Liver (tissue), 9 donors: ENCODE data around the gene OGFOD1. TPM values are rescaled to one million over a fixed set of nuclear protein-coding genes. Genes with fewer than 3 reads are reported as not detected.

Experiments
- DNase-seq: peaks from one replicate; pipeline ENCODE4 v3.0.0-alpha.2; 2017; ENCODE audit warnings: low spot score
- H3K27ac ChIP-seq, 2 donors: one replicate each; pipeline ENCODE4 v1.7.0; 2013; ENCODE audit warnings: inconsistent platforms in 2 of 2, low read length in 2 of 2, control low read depth in 1 of 2, low read depth in 1 of 2, mild to moderate bottlenecking in 1 of 2
- H3K27me3 ChIP-seq, 4 donors: one replicate each; pipeline versions ENCODE4 v1.6.1 to v1.7.0; 2013; ENCODE audit warnings: low read length in 3 of 4, inconsistent platforms in 1 of 4, mild to moderate bottlenecking in 1 of 4, moderate library complexity in 1 of 4; ENCODE audit not compliant: control insufficient read depth in 4 of 4, insufficient read depth in 4 of 4
- H3K36me3 ChIP-seq, 4 donors: one replicate each; pipeline versions ENCODE4 v1.6.1 to v1.7.0; 2013; ENCODE audit warnings: low read length in 3 of 4, mild to moderate bottlenecking in 3 of 4, low read depth in 1 of 4, moderate library complexity in 1 of 4; ENCODE audit not compliant: control insufficient read depth in 4 of 4, insufficient read depth in 3 of 4
- H3K4me1 ChIP-seq, 4 donors: one replicate each; pipeline versions ENCODE4 v1.6.1 to v1.7.0; 2013; ENCODE audit warnings: low read length in 3 of 4, mild to moderate bottlenecking in 3 of 4, moderate library complexity in 1 of 4; ENCODE audit not compliant: control insufficient read depth in 4 of 4, insufficient read depth in 4 of 4
- H3K4me3 ChIP-seq, 3 donors: one replicate each; pipeline versions ENCODE4 v1.6.1 to v1.7.0; 2013; ENCODE audit warnings: low read length in 3 of 3, control low read depth in 1 of 3, low read depth in 1 of 3, mild to moderate bottlenecking in 1 of 3
- H3K9ac ChIP-seq, 2 donors: one replicate each; pipeline ENCODE4 v1.7.0; 2013; ENCODE audit warnings: low read length in 2 of 2, mild to moderate bottlenecking in 2 of 2, moderate library complexity in 2 of 2, control low read depth in 1 of 2, low read depth in 1 of 2
- H3K9me3 ChIP-seq, 4 donors: one replicate each; pipeline versions ENCODE4 v1.6.1 to v1.7.0; 2013; ENCODE audit warnings: low read length in 3 of 4; ENCODE audit not compliant: control insufficient read depth in 4 of 4
- EGR1 ChIP-seq, 2 donors: IDR thresholded peaks; 2 replicates each; pipeline ENCODE4 v1.6.1; 2016 to 2018; ENCODE audit warnings: antibody characterized with exemption in 2 of 2, low read depth in 2 of 2
- FOXA1 ChIP-seq: IDR thresholded peaks from 2 replicates; pipeline ENCODE4 v1.6.1; 2016; ENCODE audit warnings: antibody characterized with exemption
- FOXA2 ChIP-seq: IDR thresholded peaks from 2 replicates; pipeline ENCODE4 v1.6.1; 2016; ENCODE audit warnings: antibody characterized with exemption
- GABPA ChIP-seq, 2 donors: IDR thresholded peaks in 1 of 2; conservative IDR thresholded peaks in 1 of 2; 2 replicates each; pipeline ENCODE4 v1.6.1; 2016; ENCODE audit warnings: antibody characterized with exemption in 2 of 2, mild to moderate bottlenecking in 1 of 2, moderate library complexity in 1 of 2
- HNF4G ChIP-seq: IDR thresholded peaks from 2 replicates; pipeline ENCODE4 v1.6.1; 2016; ENCODE audit warnings: antibody characterized with exemption
- JUND ChIP-seq, 2 donors: IDR thresholded peaks; 2 replicates each; pipeline ENCODE4 v1.6.1; 2016; ENCODE audit warnings: antibody characterized with exemption in 2 of 2
- MAX ChIP-seq: IDR thresholded peaks from 2 replicates; pipeline ENCODE4 v1.6.1; 2016; ENCODE audit warnings: antibody characterized with exemption
- NR2F2 ChIP-seq: IDR thresholded peaks from 2 replicates; pipeline ENCODE4 v1.6.1; 2016; ENCODE audit warnings: antibody characterized with exemption
- RAD21 ChIP-seq, 2 donors: IDR thresholded peaks; 2 replicates each; pipeline ENCODE4 v1.6.1; 2016; ENCODE audit warnings: antibody characterized with exemption in 2 of 2, mild to moderate bottlenecking in 2 of 2
- RXRA ChIP-seq, 2 donors: IDR thresholded peaks; 2 replicates each; pipeline ENCODE4 v1.6.1; 2017 to 2018; ENCODE audit warnings: antibody characterized with exemption in 2 of 2, mild to moderate bottlenecking in 1 of 2
- SP1 ChIP-seq: IDR thresholded peaks from 2 replicates; pipeline ENCODE4 v1.6.1; 2018; ENCODE audit warnings: antibody characterized with exemption, mild to moderate bottlenecking
- TAF1 ChIP-seq: conservative IDR thresholded peaks from 2 replicates; pipeline ENCODE4 v1.6.1; 2016; ENCODE audit warnings: antibody characterized with exemption, mild to moderate bottlenecking
- YY1 ChIP-seq: IDR thresholded peaks from 2 replicates; pipeline ENCODE4 v1.6.1; 2016; ENCODE audit warnings: antibody characterized with exemption, mild to moderate bottlenecking
- ZBTB33 ChIP-seq: IDR thresholded peaks from 2 replicates; pipeline ENCODE4 v1.6.1; 2016; ENCODE audit warnings: antibody characterized with exemption
- WGBS: extraction: QIAGEN DNeasy Blood & Tissue Kit; methylation state at CpG from one replicate; pipeline ENCODE4 v1.1.7; 2013; 5-methylcytosine and 5-hydroxymethylcytosine counted together
- polyA plus RNA-seq, 2 donors: library from polyadenylated mRNA; stranded (reverse) in 1 of 2; unstranded in 1 of 2; fragments of 200-250 nt in 1 of 2; fragments of >200 nt in 1 of 2; fragmentation: Nextera tagmentation in 1 of 2; extraction: Ambion mirVana in 1 of 2; gene quantifications; one replicate each; pipeline versions ENCODE4 v1.2.1 to v1.2.3, GENCODE V29; 2013 to 2015
- total RNA-seq, 2 donors: library from RNA; depleted of rRNA; stranded (reverse); fragments of >200 nt; gene quantifications; one replicate each; pipeline ENCODE4 v1.2.3, GENCODE V29; 2014
- TF ChIP-seq, protein P1 (sequence below): fragments of 150-350 bp; IDR thresholded peaks from 2 replicates; pipeline ENCODE4 v1.5.1; 2017; ENCODE audit warnings: improper control_type of control experiment, low read depth, low read length; ENCODE audit not compliant: missing input control
- TF ChIP-seq, protein P2 (sequence below): IDR thresholded peaks from 2 replicates; pipeline ENCODE4 v1.6.1; 2016; ENCODE audit warnings: antibody characterized with exemption
- donor health status: healthy.
- donor health status: healthy.
- donor health status: healthy.
- donor health status: healthy.
- donor health status: healthy.

The OGFOD1 gene
- total RNA-seq, result 10 to 100 TPM; 17.0 to 40.2 TPM
- polyA plus RNA-seq, result 10 to 100 TPM; 15.5 to 25.3 TPM

DNA sequence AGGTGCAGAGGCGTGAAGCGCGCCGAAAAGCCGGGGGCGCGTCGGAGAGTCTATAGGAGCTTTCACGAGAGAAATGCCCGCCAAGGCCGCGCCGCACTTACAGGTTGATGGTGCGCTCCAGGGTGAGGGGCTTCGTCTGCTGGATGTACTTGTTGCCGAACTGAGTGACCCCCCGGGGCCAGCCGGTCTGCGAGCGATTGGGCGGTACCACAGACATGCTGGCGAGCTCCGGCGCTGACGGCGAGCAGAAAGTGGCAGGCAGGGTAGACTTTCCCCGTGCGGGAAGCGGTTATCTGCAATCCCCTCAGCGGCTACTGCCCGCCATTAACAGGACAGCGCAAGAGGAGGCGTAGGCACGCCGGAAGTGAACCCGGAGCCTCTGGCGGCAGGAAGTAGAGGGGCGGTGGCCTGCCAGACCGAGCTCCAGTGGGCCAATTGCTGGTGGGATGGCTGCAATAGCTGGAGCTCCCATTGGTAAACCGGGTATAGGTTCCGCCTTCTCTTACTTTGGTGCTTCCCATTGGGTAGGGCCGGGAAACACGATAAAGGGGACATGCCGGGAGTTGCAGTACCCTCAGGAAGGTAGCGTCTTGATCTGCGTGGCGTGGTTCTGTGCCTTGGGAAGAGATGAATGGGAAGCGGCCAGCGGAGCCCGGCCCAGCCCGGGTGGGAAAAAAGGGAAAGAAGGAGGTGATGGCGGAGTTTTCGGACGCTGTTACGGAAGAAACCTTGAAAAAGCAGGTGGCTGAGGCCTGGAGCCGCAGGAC is at the start of gene OGFOD1, which contains the start of gene NUDT21:
TSS of gene OGFOD1 (plus strand) at position 569 of the 767 bp plus-strand sequence. CDS start at position 628, 59 bp downstream.
TSS of gene NUDT21 (minus strand) at position 347 of the 767 bp plus-strand sequence. CDS start at position 217, 130 bp downstream.
- H3K4me3 ChIP-seq, result peak within 1 kb of the TSS; percentile 79 to 99 (median 83)
- WGBS, result under 1% methylated on average over 56 of the region's 56 CpGs
- H3K27me3 ChIP-seq, result no peaks in the 10 kb centered on the region
- H3K27ac ChIP-seq, result peak within 1 kb of the TSS; percentile 64 to 90
- H3K36me3 ChIP-seq, result peaks cover 8 to 25% (median 17%) of the 10 kb centered on the region in 4 donors
- TF ChIP-seq, protein P1, sequence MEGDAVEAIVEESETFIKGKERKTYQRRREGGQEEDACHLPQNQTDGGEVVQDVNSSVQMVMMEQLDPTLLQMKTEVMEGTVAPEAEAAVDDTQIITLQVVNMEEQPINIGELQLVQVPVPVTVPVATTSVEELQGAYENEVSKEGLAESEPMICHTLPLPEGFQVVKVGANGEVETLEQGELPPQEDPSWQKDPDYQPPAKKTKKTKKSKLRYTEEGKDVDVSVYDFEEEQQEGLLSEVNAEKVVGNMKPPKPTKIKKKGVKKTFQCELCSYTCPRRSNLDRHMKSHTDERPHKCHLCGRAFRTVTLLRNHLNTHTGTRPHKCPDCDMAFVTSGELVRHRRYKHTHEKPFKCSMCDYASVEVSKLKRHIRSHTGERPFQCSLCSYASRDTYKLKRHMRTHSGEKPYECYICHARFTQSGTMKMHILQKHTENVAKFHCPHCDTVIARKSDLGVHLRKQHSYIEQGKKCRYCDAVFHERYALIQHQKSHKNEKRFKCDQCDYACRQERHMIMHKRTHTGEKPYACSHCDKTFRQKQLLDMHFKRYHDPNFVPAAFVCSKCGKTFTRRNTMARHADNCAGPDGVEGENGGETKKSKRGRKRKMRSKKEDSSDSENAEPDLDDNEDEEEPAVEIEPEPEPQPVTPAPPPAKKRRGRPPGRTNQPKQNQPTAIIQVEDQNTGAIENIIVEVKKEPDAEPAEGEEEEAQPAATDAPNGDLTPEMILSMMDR, result no peak
- TF ChIP-seq JUND (IDR thresholded peaks at IDR 0.05) (no peak), RXRA (IDR thresholded peaks at IDR 0.05) (peak in 1 of 2 donors; percentile 19), HNF4G (no peak), MAX (peak; percentile 73), FOXA2 (no peak), SP1 (peak; percentile 90), GABPA (IDR thresholded peaks at IDR 0.05 in 1 of 2, conservative IDR thresholded peaks at IDR 0.05 in 1 of 2) (peak; percentile 95 to 99), ZBTB33 (peak; percentile 23), EGR1 (IDR thresholded peaks at IDR 0.05; ENCODE audit: low read depth in 2 of 2) (peak in 1 of 2 donors; percentile 31), YY1 (peak; percentile 98), NR2F2 (peak; percentile 27), TAF1 (peak; percentile 57), RAD21 (IDR thresholded peaks at IDR 0.05) (peak; percentile 25 to 39)
- TF ChIP-seq, protein P2, sequence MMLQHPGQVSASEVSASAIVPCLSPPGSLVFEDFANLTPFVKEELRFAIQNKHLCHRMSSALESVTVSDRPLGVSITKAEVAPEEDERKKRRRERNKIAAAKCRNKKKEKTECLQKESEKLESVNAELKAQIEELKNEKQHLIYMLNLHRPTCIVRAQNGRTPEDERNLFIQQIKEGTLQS, result peak; percentile 53
- peak; percentile 87 for DNase-seq
- peaks cover 9 to 25% (median 22%) of the 10 kb centered on the region in 4 donors for H3K4me1 ChIP-seq
- H3K9ac ChIP-seq, result peak within 1 kb of the TSS; percentile 58 to 90
- no peaks in the 10 kb centered on the region for H3K9me3 ChIP-seq

DNA sequence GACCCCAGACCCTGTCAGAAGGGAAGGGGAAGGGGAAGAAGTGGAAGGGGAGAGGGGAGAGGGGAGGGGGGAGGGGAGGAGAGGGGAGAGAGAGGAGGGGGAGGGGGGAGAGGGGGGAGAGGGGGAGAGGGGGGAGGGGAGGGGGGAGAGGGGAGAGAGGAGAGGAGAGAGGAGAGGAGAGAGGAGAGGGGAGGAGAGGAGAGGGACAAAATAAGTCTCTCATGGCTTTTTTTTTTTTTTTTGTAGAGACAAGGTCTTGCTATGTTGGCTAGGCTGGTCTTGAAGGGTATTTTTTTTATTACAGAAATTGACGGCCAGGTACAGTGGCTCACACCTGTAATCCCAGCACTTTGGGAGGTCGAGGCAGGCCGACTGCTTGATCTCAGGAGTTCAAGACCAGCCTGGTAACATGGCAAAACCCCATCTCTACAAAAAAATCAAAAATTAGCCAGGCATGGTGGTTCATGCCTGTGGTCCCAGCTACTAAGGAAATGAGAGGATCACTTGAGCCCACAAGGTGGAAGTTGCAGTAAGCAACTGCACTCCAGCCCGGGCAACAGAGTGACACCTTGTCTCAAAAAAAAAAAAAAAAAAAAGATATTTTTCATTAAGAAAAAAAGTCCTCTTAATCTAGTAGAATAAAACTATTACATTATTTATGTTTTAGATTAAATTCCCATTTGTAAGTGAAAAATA is 45.2 kb upstream of the OGFOD1 start:
- Histone ChIP-seq H3K4me3 (no peak overlapping the region), H3K4me1 (peaks cover 6 to 25% (median 20%) of the 10 kb centered on the region in 4 donors), H3K9me3 (no peaks in the 10 kb centered on the region), H3K27me3 (no peaks in the 10 kb centered on the region), H3K27ac (no peak overlapping the region), H3K9ac (no peak overlapping the region), H3K36me3 (peaks cover 8 to 43% (median 32%) of the 10 kb centered on the region in 4 donors)
- TF ChIP-seq FOXA1, result no peak
- no peak for TF ChIP-seq HNF4G
- no peak for TF ChIP-seq EGR1 (IDR thresholded peaks at IDR 0.05; ENCODE audit: low read depth in 2 of 2)
- TF ChIP-seq RAD21 (IDR thresholded peaks at IDR 0.05), result no peak
- no peak for TF ChIP-seq NR2F2
- TF ChIP-seq SP1, result no peak
- TF ChIP-seq TAF1, result no peak
- 84% methylated on average over 4 of the region's 4 CpGs for WGBS
- DNase-seq, result no peak
